ENCODE data around the gene CCDC183.

Gene CCDC183

GRCh38 chr9:136807281-136808074 lies 11.3 kb downstream of the CCDC183 start, which contains the start of gene RABL6:
Gene RABL6 (plus strand): TSS chr9:136807948. CDS start chr9:136808197, 249 bp downstream.
- Mint-ChIP-seq H3K36me3 (ENCODE audit: low read depth) (peaks cover 46% of the 10 kb centered on the region), H3K4me1 (ENCODE audit: low read depth) (peaks cover 33% of the 10 kb centered on the region), H3K27me3 (no peaks in the 10 kb centered on the region), H3K9me3 (no peaks in the 10 kb centered on the region), H3K27ac (peak within 1 kb of the TSS; percentile 93), H3K4me3 (peak within 1 kb of the TSS; percentile 87)
- DNase-seq = peak; percentile 90

GRCh38 chr9:136808075-136808805 lies 12.1 kb downstream of the CCDC183 start:
- Mint-ChIP-seq H3K27ac (peak overlapping the region; percentile 82), H3K36me3 (ENCODE audit: low read depth) (peaks cover 54% of the 10 kb centered on the region), H3K27me3 (no peaks in the 10 kb centered on the region), H3K4me3 (peak overlapping the region; percentile 82), H3K9me3 (no peaks in the 10 kb centered on the region), H3K4me1 (ENCODE audit: low read depth) (peaks cover 41% of the 10 kb centered on the region)
- DNase-seq = peak; percentile 74

GRCh38 chr9:136808806-136809158 lies 12.6 kb downstream of the CCDC183 start:
- Mint-ChIP-seq H3K9me3 (no peaks in the 10 kb centered on the region), H3K36me3 (ENCODE audit: low read depth) (peaks cover 59% of the 10 kb centered on the region), H3K27ac (peak overlapping the region; percentile 82), H3K4me3 (peak overlapping the region; percentile 80), H3K4me1 (ENCODE audit: low read depth) (peaks cover 44% of the 10 kb centered on the region), H3K27me3 (no peaks in the 10 kb centered on the region)
- DNase-seq = no peak

- H3K27me3 Mint-ChIP-seq = no peaks in the 10 kb centered on the region
- peaks cover 71% of the 10 kb centered on the region for H3K36me3 Mint-ChIP-seq (ENCODE audit: low read depth)
- H3K9me3 Mint-ChIP-seq = no peaks in the 10 kb centered on the region
- no peak for DNase-seq
- no peak overlapping the region for H3K4me3 Mint-ChIP-seq
- H3K4me1 Mint-ChIP-seq (ENCODE audit: low read depth) = peaks cover 27% of the 10 kb centered on the region
- H3K27ac Mint-ChIP-seq = no peak overlapping the region
These were observed 18.7 kb downstream of the CCDC183 start for GRCh38 chr9:136814725-136815421.

GRCh38 chr9:136815422-136815782 lies 19.3 kb downstream of the CCDC183 start:
- peaks cover 68% of the 10 kb centered on the region for H3K36me3 Mint-ChIP-seq (ENCODE audit: low read depth)
- H3K4me1 Mint-ChIP-seq (ENCODE audit: low read depth) = peaks cover 23% of the 10 kb centered on the region
- H3K4me3 Mint-ChIP-seq = no peak overlapping the region
- H3K9me3 Mint-ChIP-seq = no peaks in the 10 kb centered on the region
- H3K27ac Mint-ChIP-seq = no peak overlapping the region
- DNase-seq = no peak
- no peaks in the 10 kb centered on the region for H3K27me3 Mint-ChIP-seq

GRCh38 chr9:136820971-136821825 lies 25.1 kb downstream of the CCDC183 start:
- peaks cover 56% of the 10 kb centered on the region for H3K36me3 Mint-ChIP-seq (ENCODE audit: low read depth)
- H3K4me3 Mint-ChIP-seq = no peak overlapping the region
- no peaks in the 10 kb centered on the region for H3K9me3 Mint-ChIP-seq
- H3K4me1 Mint-ChIP-seq (ENCODE audit: low read depth) = peaks cover 8% of the 10 kb centered on the region
- H3K27ac Mint-ChIP-seq = no peak overlapping the region
- DNase-seq = no peak
- no peaks in the 10 kb centered on the region for H3K27me3 Mint-ChIP-seq

- Mint-ChIP-seq H3K4me3 (no peak overlapping the region), H3K9me3 (no peaks in the 10 kb centered on the region), H3K4me1 (ENCODE audit: low read depth) (peaks cover 7% of the 10 kb centered on the region), H3K27ac (no peak overlapping the region), H3K27me3 (no peaks in the 10 kb centered on the region), H3K36me3 (ENCODE audit: low read depth) (peaks cover 58% of the 10 kb centered on the region)
- no peak for DNase-seq
These were observed 25.8 kb downstream of the CCDC183 start for GRCh38 chr9:136821826-136822544.

GRCh38 chr9:136823136-136824046 lies 27.3 kb downstream of the CCDC183 start:
- no peak for DNase-seq
- Mint-ChIP-seq H3K27ac (no peak overlapping the region), H3K27me3 (no peaks in the 10 kb centered on the region), H3K4me1 (ENCODE audit: low read depth) (peaks cover 6% of the 10 kb centered on the region), H3K9me3 (no peaks in the 10 kb centered on the region), H3K36me3 (ENCODE audit: low read depth) (peaks cover 57% of the 10 kb centered on the region), H3K4me3 (no peak overlapping the region)

GRCh38 chr9:136824496-136825225 lies 28.5 kb downstream of the CCDC183 start:
- no peak overlapping the region for H3K4me3 Mint-ChIP-seq
- H3K36me3 Mint-ChIP-seq (ENCODE audit: low read depth) = peaks cover 63% of the 10 kb centered on the region

GRCh38 chr9:136825295-136826187 lies 29.4 kb downstream of the CCDC183 start:
- Mint-ChIP-seq H3K4me3 (no peak overlapping the region), H3K9me3 (no peaks in the 10 kb centered on the region), H3K36me3 (ENCODE audit: low read depth) (peaks cover 70% of the 10 kb centered on the region), H3K4me1 (ENCODE audit: low read depth) (peaks cover 6% of the 10 kb centered on the region), H3K27ac (no peak overlapping the region), H3K27me3 (no peaks in the 10 kb centered on the region)
- DNase-seq = no peak

More at GRCh38 chr9:136824496-136825225, 28.5 kb downstream of the CCDC183 start:
- Mint-ChIP-seq H3K9me3 (no peaks in the 10 kb centered on the region), H3K4me1 (ENCODE audit: low read depth) (peaks cover 6% of the 10 kb centered on the region), H3K27me3 (no peaks in the 10 kb centered on the region), H3K27ac (no peak overlapping the region)
- DNase-seq = no peak

GRCh38 chr9:136826188-136826541 lies 30.0 kb downstream of the CCDC183 start:
- no peaks in the 10 kb centered on the region for H3K9me3 Mint-ChIP-seq
- no peaks in the 10 kb centered on the region for H3K27me3 Mint-ChIP-seq
- peaks cover under 1% of the 10 kb centered on the region for H3K4me1 Mint-ChIP-seq (ENCODE audit: low read depth)
- H3K27ac Mint-ChIP-seq = no peak overlapping the region
- no peak for DNase-seq
- H3K4me3 Mint-ChIP-seq = no peak overlapping the region
- H3K36me3 Mint-ChIP-seq (ENCODE audit: low read depth) = peaks cover 70% of the 10 kb centered on the region

Data from activated T-cell treated with anti-CD3 and anti-CD28 coated beads, Interleukin-2, amount 50 U/mL, for 24 hours (primary cell).